PC-3 (cell line): ENCODE measurements around the gene ZSCAN5A.

Experiments
- EZH2 ChIP-seq: fragments of 300-600 bp; sonication (generic); IDR thresholded peaks from one replicate; pipeline ENCODE4 v1.6.1; 2017; ENCODE audit warnings: antibody characterized with exemption, mild to moderate bottlenecking, low read length; ENCODE audit not compliant: unreplicated experiment
- TF ChIP-seq, protein P1 (sequence below): fragments of 300-600 bp; sonication (generic); conservative IDR thresholded peaks from 2 replicates; pipeline ENCODE4 v1.5.1; 2017; ENCODE audit warnings: antibody characterized with exemption, low read depth, mild to moderate bottlenecking, low read length

DNA sequence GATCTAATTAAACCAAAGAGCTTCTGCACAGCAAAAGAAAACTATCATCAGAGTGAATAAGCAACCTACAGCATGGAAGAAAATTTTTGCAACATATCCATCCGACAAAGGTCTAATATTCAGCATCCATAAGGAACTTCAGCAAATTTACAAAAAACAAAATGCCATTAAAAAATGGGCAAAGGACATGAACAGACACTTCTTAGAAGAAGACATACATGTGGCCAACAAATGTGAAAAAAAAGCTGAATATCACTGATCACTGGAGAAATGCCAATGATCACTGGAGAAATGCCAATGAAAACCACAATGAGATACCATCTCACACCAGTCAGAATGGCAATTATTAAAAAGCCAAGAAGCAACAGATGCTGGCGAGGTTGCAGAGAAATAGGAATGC lies 46.2 kb upstream of the ZSCAN5A start:
- TF ChIP-seq, protein P1, sequence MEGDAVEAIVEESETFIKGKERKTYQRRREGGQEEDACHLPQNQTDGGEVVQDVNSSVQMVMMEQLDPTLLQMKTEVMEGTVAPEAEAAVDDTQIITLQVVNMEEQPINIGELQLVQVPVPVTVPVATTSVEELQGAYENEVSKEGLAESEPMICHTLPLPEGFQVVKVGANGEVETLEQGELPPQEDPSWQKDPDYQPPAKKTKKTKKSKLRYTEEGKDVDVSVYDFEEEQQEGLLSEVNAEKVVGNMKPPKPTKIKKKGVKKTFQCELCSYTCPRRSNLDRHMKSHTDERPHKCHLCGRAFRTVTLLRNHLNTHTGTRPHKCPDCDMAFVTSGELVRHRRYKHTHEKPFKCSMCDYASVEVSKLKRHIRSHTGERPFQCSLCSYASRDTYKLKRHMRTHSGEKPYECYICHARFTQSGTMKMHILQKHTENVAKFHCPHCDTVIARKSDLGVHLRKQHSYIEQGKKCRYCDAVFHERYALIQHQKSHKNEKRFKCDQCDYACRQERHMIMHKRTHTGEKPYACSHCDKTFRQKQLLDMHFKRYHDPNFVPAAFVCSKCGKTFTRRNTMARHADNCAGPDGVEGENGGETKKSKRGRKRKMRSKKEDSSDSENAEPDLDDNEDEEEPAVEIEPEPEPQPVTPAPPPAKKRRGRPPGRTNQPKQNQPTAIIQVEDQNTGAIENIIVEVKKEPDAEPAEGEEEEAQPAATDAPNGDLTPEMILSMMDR: no peak
- TF ChIP-seq EZH2: no peak
